Common myeloid progenitor, CD34-positive (primary cell): ENCODE results near the gene C14orf39.

Source experiments
- CTCF ChIA-PET: fragments of 350-600 bp; sonication (Branson Sonifier 250); formaldehyde crosslinking; loops from one replicate; lab custom pipeline; 2021; ENCODE audit warnings: antibody characterized with exemption; lab: Charles Lee
- POLR2A ChIA-PET: fragments of 350-600 bp; sonication (Branson Sonifier 250); formaldehyde crosslinking; loops from one replicate; lab custom pipeline; 2021; ENCODE audit warnings: antibody characterized with exemption; lab: Charles Lee
- DNase-seq, 3 donors: peaks; one replicate each; pipeline versions ENCODE4 v3.0.0 to v3.0.0-alpha.2; 2013
- H3K27ac ChIP-seq, 2 experiments: 1 replicate in 1 of 2; 2 replicates in 1 of 2; pipeline ENCODE4 v1.7.0; 2013; ENCODE audit warnings: inconsistent platforms in 2 of 2, low read length in 2 of 2, mild to moderate bottlenecking in 2 of 2, low read depth in 1 of 2, moderate library complexity in 1 of 2; ENCODE audit not compliant: severe bottlenecking in 2 of 2, insufficient read depth in 1 of 2, poor library complexity in 1 of 2
- H3K27me3 ChIP-seq, 5 experiments: replicated peaks in 2 of 5; 1 replicate in 3 of 5; 2 replicates in 2 of 5; pipeline versions ENCODE4 v1.6.1 to v1.7.0; 2013; ENCODE audit warnings: low read length in 4 of 5, mild to moderate bottlenecking in 2 of 5, moderate library complexity in 2 of 5, inconsistent platforms in 1 of 5; ENCODE audit not compliant: insufficient read depth in 5 of 5, control insufficient read depth in 4 of 5
- H3K36me3 ChIP-seq, 4 experiments: 1 replicate in 2 of 4; 2 replicates in 2 of 4; pipeline versions ENCODE4 v1.6.1 to v1.7.0; 2013; ENCODE audit warnings: low read length in 3 of 4, control low read depth in 1 of 4, mild to moderate bottlenecking in 1 of 4; ENCODE audit not compliant: control insufficient read depth in 4 of 4, insufficient read depth in 4 of 4
- H3K4me1 ChIP-seq, 4 experiments: 1 replicate in 3 of 4; 2 replicates in 1 of 4; pipeline versions ENCODE4 v1.6.1 to v1.7.1; 2013; ENCODE audit warnings: low read length in 3 of 4, mild to moderate bottlenecking in 3 of 4, control low read depth in 1 of 4, inconsistent platforms in 1 of 4, moderate library complexity in 1 of 4; ENCODE audit not compliant: control insufficient read depth in 4 of 4, insufficient read depth in 4 of 4; ENCODE audit errors: control extremely low read depth in 1 of 4
- H3K4me3 ChIP-seq, 7 experiments: 1 replicate in 4 of 7; 2 replicates in 3 of 7; pipeline versions ENCODE4 v1.5.1 to v1.7.0; 2013; ENCODE audit warnings: mild to moderate bottlenecking in 7 of 7, low read length in 6 of 7, moderate library complexity in 6 of 7, inconsistent platforms in 2 of 7, low read depth in 2 of 7, control low read depth in 1 of 7; ENCODE audit not compliant: insufficient read depth in 4 of 7, control insufficient read depth in 1 of 7; ENCODE audit errors: extremely low read depth in 1 of 7
- H3K9me3 ChIP-seq, 5 experiments: 1 replicate in 4 of 5; 2 replicates in 1 of 5; pipeline versions ENCODE4 v1.6.1 to v1.7.1; 2013; ENCODE audit warnings: low read length in 4 of 5, mild to moderate bottlenecking in 2 of 5, inconsistent platforms in 1 of 5, low read depth in 1 of 5, moderate library complexity in 1 of 5; ENCODE audit not compliant: control insufficient read depth in 4 of 5, insufficient read depth in 2 of 5; ENCODE audit errors: control extremely low read depth in 1 of 5
- WGBS: methylation state at CpG from one replicate; pipeline ENCODE4 v1.1.5; 2013; ENCODE audit not compliant: insufficient coverage; 5-methylcytosine and 5-hydroxymethylcytosine counted together

Gene C14orf39

DNA sequence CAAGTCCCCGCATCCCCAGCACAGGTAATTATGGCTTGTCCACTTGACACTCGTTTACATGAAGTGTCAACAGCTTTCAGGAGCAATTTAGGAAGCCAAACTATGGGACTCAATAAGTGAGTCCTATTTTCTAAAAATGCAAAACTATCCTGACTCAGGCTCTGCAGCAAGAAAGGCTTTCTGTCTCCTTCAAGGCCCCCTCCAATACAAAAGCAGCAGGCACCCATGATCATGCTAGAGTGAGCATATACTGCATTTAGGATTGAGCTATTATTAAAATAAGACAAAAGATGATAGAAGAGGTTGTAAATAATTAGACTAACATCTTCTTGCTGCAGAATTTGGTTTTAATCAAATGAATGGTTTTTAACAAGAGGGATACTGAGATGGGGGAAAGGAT lies 26.3 kb upstream of the C14orf39 start:
- H3K4me1 ChIP-seq, result peaks cover 0 to 36% (median 22%) of the 10 kb centered on the region in 4 experiments
- CTCF ChIA-PET, result interaction anchor here (0.7 to 1.8 kb wide), 3 partner anchors 18 to 313 kb away, joined by 3 to 7 read pairs (median 3); no protein-coding TSS in a partner anchor
- H3K27me3 ChIP-seq, result peaks cover 40 to 100% (median 78%) of the 10 kb centered on the region in 5 experiments
- POLR2A ChIA-PET, result no interaction called here
- H3K4me3 ChIP-seq, result no peak overlapping the region
- peaks cover 0 to 4% (median 0%) of the 10 kb centered on the region in 5 experiments for H3K9me3 ChIP-seq
- no peak for DNase-seq
- H3K36me3 ChIP-seq, result no peaks in the 10 kb centered on the region
- WGBS, result 0% methylated on average over 2 of the region's 2 CpGs
- no peak overlapping the region for H3K27ac ChIP-seq

DNA sequence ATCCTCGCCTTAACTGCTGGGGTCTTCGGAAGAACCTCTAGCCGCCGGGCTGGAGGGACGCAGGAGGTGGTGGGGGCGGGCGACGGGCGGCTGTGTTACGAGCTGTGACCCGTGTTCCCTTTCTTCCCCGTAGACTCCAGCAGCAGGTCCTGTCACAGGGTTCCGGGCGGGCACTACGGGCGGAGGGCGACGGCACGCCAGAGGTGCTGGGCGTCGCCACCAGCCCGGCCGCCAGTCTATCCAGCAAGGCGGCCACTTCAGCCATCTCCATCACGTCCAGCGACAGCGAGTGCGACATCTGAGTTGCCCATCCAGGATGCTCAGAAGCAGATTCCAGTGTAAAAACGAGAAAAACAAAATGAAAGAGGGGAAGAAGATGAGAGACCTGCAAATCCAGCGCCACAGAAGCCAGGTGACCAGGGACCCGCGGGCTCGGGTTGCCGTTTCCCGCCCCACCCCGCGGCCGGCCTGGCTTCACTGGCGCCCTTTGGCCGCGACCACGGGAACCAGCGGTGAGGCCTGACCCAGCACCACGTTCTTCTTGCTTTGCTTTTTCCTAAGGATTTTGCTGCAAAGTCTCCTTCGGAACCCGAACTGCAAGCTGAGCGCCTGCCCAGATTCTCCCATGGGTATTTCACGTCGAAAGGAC lies 25.2 kb upstream of the C14orf39 start:
- no peak for DNase-seq
- CTCF ChIA-PET, result no interaction called here

DNA sequence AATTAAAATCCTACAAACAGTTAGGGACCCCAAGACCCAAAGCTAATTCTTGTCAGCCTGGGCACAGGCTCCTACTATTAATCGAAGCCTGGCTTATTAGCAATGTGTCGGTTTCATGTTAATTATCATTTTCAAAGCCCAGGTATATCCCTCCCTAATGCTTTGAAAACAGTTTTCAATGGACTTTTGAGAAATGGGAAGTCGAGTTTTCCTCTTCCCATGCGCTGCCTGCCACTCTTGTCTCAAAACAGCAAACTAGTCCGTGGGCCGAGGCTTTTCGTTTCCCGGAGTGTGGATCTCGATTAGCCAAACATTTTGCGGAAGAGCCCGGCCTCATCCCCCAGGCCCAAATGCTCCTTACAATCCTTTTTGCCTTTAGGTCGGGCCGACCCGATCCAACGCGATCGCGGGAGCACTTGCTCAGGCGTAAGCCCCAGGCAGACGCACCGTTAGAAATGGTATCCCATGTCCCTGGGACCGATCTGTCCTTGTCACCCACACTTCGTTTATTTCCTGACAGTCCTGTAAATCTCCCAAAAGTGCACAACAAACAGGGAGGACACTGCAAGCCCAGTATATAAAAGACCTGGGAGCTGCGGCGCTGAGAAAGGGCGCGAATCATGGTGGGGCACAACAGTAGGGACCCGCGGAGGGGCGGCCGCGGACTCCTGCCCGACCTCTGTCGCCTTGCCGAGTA lies 24.5 kb upstream of the C14orf39 start:
- H3K36me3 ChIP-seq, result no peaks in the 10 kb centered on the region
- DNase-seq, result no peak
- peaks cover 30 to 100% (median 78%) of the 10 kb centered on the region in 5 experiments for H3K27me3 ChIP-seq
- 3% methylated on average over 35 of the region's 35 CpGs for WGBS
- H3K27ac ChIP-seq, result no peak overlapping the region
- H3K4me1 ChIP-seq, result peaks cover 0 to 32% (median 18%) of the 10 kb centered on the region in 4 experiments
- H3K9me3 ChIP-seq, result peaks cover 0 to 2% (median 0%) of the 10 kb centered on the region in 5 experiments
- H3K4me3 ChIP-seq, result peak overlapping the region in 1 of 7 experiments; percentile 8
- CTCF ChIA-PET, result no interaction called here
- POLR2A ChIA-PET, result no interaction called here

More for the DNA sequence above, 25.2 kb upstream of the C14orf39 start:
- Histone ChIP-seq H3K4me3 (no peak overlapping the region), H3K27me3 (peaks cover 29 to 100% (median 78%) of the 10 kb centered on the region in 5 experiments), H3K27ac (no peak overlapping the region), H3K4me1 (peaks cover 0 to 36% (median 21%) of the 10 kb centered on the region in 4 experiments), H3K9me3 (peaks cover 0 to 4% (median 0%) of the 10 kb centered on the region in 5 experiments), H3K36me3 (no peaks in the 10 kb centered on the region)
- WGBS, result 6% methylated on average over 44 of the region's 49 CpGs
- POLR2A ChIA-PET, result no interaction called here

- ChIA-PET POLR2A (no interaction called here), CTCF (no interaction called here)
- DNase-seq, result peak in 1 of 3 donors; percentile 35
- no peak overlapping the region for H3K27ac ChIP-seq
- peaks cover 37 to 100% (median 77%) of the 10 kb centered on the region in 5 experiments for H3K27me3 ChIP-seq
- WGBS, result 4% methylated on average over 56 of the region's 58 CpGs
- peaks cover 0 to 25% (median 13%) of the 10 kb centered on the region in 4 experiments for H3K4me1 ChIP-seq
- peaks cover 0 to 2% (median 0%) of the 10 kb centered on the region in 5 experiments for H3K9me3 ChIP-seq
- H3K36me3 ChIP-seq, result no peaks in the 10 kb centered on the region
- peak overlapping the region in 2 of 7 experiments; percentile 8 to 45 for H3K4me3 ChIP-seq
Measured at GRCh38 chr14:60509438-60510253, 23.8 kb upstream of the C14orf39 start.

DNA sequence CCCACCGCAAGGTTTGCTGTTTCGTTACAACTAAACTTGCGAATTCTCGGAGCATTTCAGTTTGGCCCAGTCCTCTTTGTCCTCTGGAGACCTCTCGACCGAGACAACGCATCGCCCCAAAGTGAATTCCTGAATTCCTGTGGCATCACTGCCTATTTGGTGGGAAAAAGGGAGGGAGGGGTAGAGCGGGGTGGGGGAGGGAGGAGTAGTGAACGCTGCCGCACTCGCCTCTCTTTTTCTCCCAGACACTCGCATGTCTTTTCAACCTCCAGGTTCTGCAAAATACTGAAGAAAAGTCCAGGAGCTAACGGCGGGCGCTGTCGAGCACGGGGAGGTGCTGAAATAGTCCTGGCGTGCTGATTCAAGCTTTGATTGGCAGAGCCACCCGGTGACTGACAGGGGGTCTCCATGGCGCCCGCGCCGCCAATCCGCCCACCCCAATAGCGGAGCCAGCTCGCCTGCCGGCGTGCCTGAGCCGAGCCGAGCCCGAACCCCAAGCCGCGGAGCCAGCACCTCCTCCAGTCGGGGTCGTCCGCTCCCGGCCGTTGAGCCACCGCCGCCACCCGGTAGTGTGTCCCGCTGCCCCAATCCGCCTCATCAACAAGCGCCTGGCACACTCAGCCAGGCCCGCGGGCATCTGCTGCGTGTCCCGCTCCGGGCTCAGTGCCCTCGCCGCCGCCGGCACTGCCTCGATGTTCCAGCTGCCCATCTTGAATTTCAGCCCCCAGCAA lies 23.0 kb upstream of the C14orf39 start, which contains the start of gene SIX6:
TSS of gene SIX6 (plus strand) at position 440 of the 731 bp plus-strand sequence. CDS start at position 693, 253 bp downstream.
- Histone ChIP-seq H3K4me1 (peaks cover 0 to 21% (median 11%) of the 10 kb centered on the region in 4 experiments), H3K9me3 (peaks cover 0 to 2% (median 0%) of the 10 kb centered on the region in 5 experiments), H3K36me3 (no peaks in the 10 kb centered on the region), H3K27me3 (peaks cover 39 to 100% (median 73%) of the 10 kb centered on the region in 5 experiments), H3K27ac (no peak within 1 kb of the TSS), H3K4me3 (peak within 1 kb of the TSS in 3 of 7 experiments; percentile 14 to 45 (median 42))
- CTCF ChIA-PET, result no interaction called here
- 3% methylated on average over 48 of the region's 55 CpGs for WGBS
- peak in 2 of 3 donors; percentile 76 to 78 for DNase-seq
- POLR2A ChIA-PET, result no interaction called here

DNA sequence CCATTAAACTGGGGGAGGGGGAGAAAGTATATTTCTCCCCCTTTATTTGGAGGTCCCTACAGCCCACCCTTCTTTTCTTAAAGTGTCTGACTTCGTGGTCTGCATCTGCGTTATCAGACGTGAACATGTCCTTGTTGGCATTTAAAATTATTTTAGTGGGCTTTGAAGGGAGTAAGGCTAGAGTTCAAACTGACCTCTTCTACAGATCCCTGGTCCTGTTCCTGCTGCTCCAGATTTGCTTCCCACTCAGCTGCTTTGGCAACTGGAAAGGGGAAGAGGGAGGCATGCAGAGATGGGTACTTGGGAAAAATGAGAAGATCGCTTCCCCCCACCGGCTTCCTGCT lies 22.5 kb upstream of the C14orf39 start:
- Histone ChIP-seq H3K4me1 (peaks cover 0 to 21% (median 11%) of the 10 kb centered on the region in 4 experiments), H3K27me3 (peaks cover 39 to 100% (median 72%) of the 10 kb centered on the region in 5 experiments), H3K27ac (no peak overlapping the region), H3K36me3 (no peaks in the 10 kb centered on the region), H3K4me3 (peak overlapping the region in 1 of 7 experiments; percentile 14), H3K9me3 (peaks cover 0 to 2% (median 0%) of the 10 kb centered on the region in 5 experiments)
- ChIA-PET CTCF (no interaction called here), POLR2A (no interaction called here)
- 0% methylated on average over 1 of the region's 5 CpGs for WGBS
- DNase-seq, result no peak
